HepG2 (cell line): ENCODE data around the gene STXBP2. TPM values are rescaled to one million over a fixed set of nuclear protein-coding genes. Genes with fewer than 3 reads are reported as not detected.
A peak's percentile ranks its signal among the peaks of the same experiment; 100 is the strongest.

Experiments
- FOXK2 ChIP-seq: fragments of 450-650 bp; IDR thresholded peaks from 2 replicates; pipeline ENCODE4 v1.6.1; 2016
- HNRNPUL1 ChIP-seq: fragments of 200-400 bp; formaldehyde crosslinking; IDR thresholded peaks from 2 replicates; pipeline ENCODE4 v1.6.1; 2017; ENCODE audit warnings: low read depth, mild to moderate bottlenecking, low read length, moderate library complexity
- NFKB2 ChIP-seq: sonication (generic); formaldehyde crosslinking; IDR thresholded peaks from 2 replicates; pipeline ENCODE4 v1.4.0; 2020; ENCODE audit warnings: missing genetic modification reagents, borderline replicate concordance
- NR2C2 ChIP-seq: sonication (generic); formaldehyde crosslinking; IDR thresholded peaks from 2 replicates; pipeline ENCODE4 v1.4.0; 2020; ENCODE audit warnings: missing genetic modification reagents, mild to moderate bottlenecking, moderate library complexity, borderline replicate concordance
- SALL2 ChIP-seq: sonication (generic); formaldehyde crosslinking; IDR thresholded peaks from 2 replicates; pipeline ENCODE4 v1.8.1; 2023; ENCODE audit warnings: mild to moderate bottlenecking, missing genetic modification reagents, inconsistent platforms
- SIN3A ChIP-seq: IDR thresholded peaks from 2 replicates; pipeline ENCODE4 v1.6.1; 2011; ENCODE audit warnings: low read depth, mild to moderate bottlenecking, control low read depth, low read length, borderline replicate concordance
- SP4 ChIP-seq: sonication (generic); formaldehyde crosslinking; IDR thresholded peaks from 2 replicates; pipeline ENCODE4 v1.8.1; 2023; ENCODE audit warnings: mild to moderate bottlenecking, missing genetic modification reagents
- U2AF1 ChIP-seq: fragments of 200-400 bp; formaldehyde crosslinking; optimal IDR thresholded peaks from 2 replicates; pipeline ENCODE3; 2017; ENCODE audit warnings: mild to moderate bottlenecking, low read depth, low read length
- ZBTB21 ChIP-seq: sonication (generic); formaldehyde crosslinking; IDR thresholded peaks from 2 replicates; pipeline ENCODE4 v1.4.0; 2020; ENCODE audit warnings: missing genetic modification reagents
- ZNF232 ChIP-seq: sonication (generic); formaldehyde crosslinking; IDR thresholded peaks from 2 replicates; pipeline ENCODE4 v1.4.0; 2020; ENCODE audit warnings: missing genetic modification reagents, borderline replicate concordance
- ZNF33A ChIP-seq: sonication (generic); formaldehyde crosslinking; IDR thresholded peaks from 2 replicates; pipeline ENCODE4 v1.5.1; 2020; ENCODE audit warnings: missing genetic modification reagents, mild to moderate bottlenecking, moderate library complexity, borderline replicate concordance
- ZNF530 ChIP-seq: sonication (generic); formaldehyde crosslinking; IDR thresholded peaks from 2 replicates; pipeline ENCODE4 v1.5.0; 2020; ENCODE audit warnings: low read depth, mild to moderate bottlenecking, missing genetic modification reagents
- polyA plus RNA-seq, 8 experiments: library from polyadenylated mRNA; depleted of rRNA in 3 of 8; stranded (reverse) in 7 of 8; unstranded in 1 of 8; fragments of >200 nt; fragmentation: Illumina TruSeq in 4 of 8; extraction: Trizol in 4 of 8; gene quantifications; 2 replicates each; pipeline versions ENCODE4 v1.2.1 to v1.2.3, GENCODE V29; 2011 to 2016; ENCODE audit warnings: low read depth in 4 of 8, missing spikeins in 1 of 8, mixed read lengths in 1 of 8; ENCODE audit not compliant: insufficient read depth in 1 of 8
- total RNA-seq, 5 experiments: library from RNA; depleted of rRNA; stranded (reverse); fragments of >200 nt; fragmentation: Illumina TruSeq; extraction: Trizol; gene quantifications; 2 replicates each; pipeline ENCODE4 v1.2.3, GENCODE V29; 2016; ENCODE audit warnings: low read depth in 1 of 5
- TF ChIP-seq, protein P1 (sequence below): sonication (generic); formaldehyde crosslinking; IDR thresholded peaks from 2 replicates; pipeline ENCODE4 v1.5.0; 2020; ENCODE audit warnings: missing genetic modification reagents
- TF ChIP-seq, protein P2 (sequence below), 2 experiments: sonication (generic) in 1 of 2; formaldehyde crosslinking in 1 of 2; IDR thresholded peaks; 2 replicates each; pipeline versions ENCODE4 v1.4.0 to v1.6.1; 2018 to 2020; ENCODE audit warnings: missing genetic modification reagents in 2 of 2, borderline replicate concordance in 1 of 2, low read depth in 1 of 2, mild to moderate bottlenecking in 1 of 2, missing biosample characterization in 1 of 2
- TF ChIP-seq, protein P3 (sequence below): sonication (generic); formaldehyde crosslinking; conservative IDR thresholded peaks from 2 replicates; pipeline ENCODE4 v1.8.0; 2022; ENCODE audit warnings: mild to moderate bottlenecking, moderate library complexity, missing genetic modification reagents
- TF ChIP-seq, protein P4 (sequence below): sonication (generic); formaldehyde crosslinking; IDR thresholded peaks from 2 replicates; pipeline ENCODE4 v1.5.0; 2020; ENCODE audit warnings: mild to moderate bottlenecking, missing genetic modification reagents
- TF ChIP-seq, protein P5 (sequence below): IDR thresholded peaks from 2 replicates; pipeline ENCODE4 v1.6.1; 2016

Gene STXBP2
- total and polyA plus RNA-seq, 2 of the 13 experiments (the other 11 are each of a cell fraction or from before 2014, with no cell fraction given): 22.8 to 40.1 TPM

DNA sequence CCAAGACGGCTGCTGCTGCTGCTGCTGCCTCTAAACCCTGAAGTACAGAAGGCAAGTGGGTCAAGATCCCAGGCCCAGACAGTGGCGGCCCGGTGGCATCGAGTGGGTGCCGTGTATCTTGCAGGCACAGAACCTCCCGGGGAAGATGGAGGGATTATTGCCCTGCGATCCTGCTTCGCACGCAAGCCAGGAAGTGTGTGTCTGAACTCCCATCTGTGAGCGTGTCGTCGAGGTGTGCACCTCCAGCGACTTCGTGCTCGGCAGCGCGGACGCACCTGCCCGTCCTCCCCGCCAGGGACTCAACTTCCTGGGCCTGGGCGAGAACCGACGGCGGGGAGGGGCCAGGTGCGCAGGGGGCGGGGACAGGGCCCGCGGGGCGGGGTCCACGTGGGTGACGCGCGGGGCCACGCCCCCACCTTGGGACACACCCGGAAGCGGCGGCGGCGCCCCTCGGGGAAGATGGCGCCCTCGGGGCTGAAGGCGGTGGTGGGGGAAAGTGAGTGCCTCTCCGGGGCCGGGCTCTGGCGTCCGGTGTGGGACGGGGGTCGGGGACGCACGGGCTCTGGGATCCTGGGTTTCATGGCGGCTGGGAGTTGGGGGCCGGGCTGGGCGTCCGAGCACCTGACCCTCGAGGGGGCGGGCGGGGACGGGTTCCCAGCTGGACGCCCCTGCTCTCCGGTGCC, at the start of gene STXBP2 (continued):
- TF ChIP-seq SALL2 (CRISPR knock-in tag) (0 out of 2 replicates have a peak, but pooled peaks have one; percentile 65), SP4 (peak; percentile 82), ZNF232 (CRISPR knock-in tag) (peak; percentile 66; the same call in 1 of the 2 replicates), NFKB2 (0 out of 2 replicates have a peak, but pooled peaks have one; percentile 74), ZBTB21 (CRISPR knock-in tag) (no peak), FOXK2 (no peak), SIN3A (peak; percentile 64; the same call in 1 of the 2 replicates), ZNF530 (CRISPR knock-in tag) (no peak), ZNF33A (CRISPR knock-in tag) (no peak), HNRNPUL1 (no peak), U2AF1 (no peak), NR2C2 (CRISPR knock-in tag) (no peak)
- TF ChIP-seq, protein P1, sequence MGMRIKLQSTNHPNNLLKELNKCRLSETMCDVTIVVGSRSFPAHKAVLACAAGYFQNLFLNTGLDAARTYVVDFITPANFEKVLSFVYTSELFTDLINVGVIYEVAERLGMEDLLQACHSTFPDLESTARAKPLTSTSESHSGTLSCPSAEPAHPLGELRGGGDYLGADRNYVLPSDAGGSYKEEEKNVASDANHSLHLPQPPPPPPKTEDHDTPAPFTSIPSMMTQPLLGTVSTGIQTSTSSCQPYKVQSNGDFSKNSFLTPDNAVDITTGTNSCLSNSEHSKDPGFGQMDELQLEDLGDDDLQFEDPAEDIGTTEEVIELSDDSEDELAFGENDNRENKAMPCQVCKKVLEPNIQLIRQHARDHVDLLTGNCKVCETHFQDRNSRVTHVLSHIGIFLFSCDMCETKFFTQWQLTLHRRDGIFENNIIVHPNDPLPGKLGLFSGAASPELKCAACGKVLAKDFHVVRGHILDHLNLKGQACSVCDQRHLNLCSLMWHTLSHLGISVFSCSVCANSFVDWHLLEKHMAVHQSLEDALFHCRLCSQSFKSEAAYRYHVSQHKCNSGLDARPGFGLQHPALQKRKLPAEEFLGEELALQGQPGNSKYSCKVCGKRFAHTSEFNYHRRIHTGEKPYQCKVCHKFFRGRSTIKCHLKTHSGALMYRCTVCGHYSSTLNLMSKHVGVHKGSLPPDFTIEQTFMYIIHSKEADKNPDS (CRISPR knock-in tag): no peak
- TF ChIP-seq, protein P2, sequence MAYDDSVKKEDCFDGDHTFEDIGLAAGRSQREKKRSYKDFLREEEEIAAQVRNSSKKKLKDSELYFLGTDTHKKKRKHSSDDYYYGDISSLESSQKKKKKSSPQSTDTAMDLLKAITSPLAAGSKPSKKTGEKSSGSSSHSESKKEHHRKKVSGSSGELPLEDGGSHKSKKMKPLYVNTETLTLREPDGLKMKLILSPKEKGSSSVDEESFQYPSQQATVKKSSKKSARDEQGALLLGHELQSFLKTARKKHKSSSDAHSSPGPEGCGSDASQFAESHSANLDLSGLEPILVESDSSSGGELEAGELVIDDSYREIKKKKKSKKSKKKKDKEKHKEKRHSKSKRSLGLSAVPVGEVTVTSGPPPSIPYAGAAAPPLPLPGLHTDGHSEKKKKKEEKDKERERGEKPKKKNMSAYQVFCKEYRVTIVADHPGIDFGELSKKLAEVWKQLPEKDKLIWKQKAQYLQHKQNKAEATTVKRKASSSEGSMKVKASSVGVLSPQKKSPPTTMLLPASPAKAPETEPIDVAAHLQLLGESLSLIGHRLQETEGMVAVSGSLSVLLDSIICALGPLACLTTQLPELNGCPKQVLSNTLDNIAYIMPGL (CRISPR knock-in tag; IDR thresholded peaks at IDR 0.05; ENCODE audit: borderline replicate concordance in 1 of 2, low read depth in 1 of 2): peak; percentile 53 to 68; a peak in 3 of 4 replicates
- TF ChIP-seq, protein P3, sequence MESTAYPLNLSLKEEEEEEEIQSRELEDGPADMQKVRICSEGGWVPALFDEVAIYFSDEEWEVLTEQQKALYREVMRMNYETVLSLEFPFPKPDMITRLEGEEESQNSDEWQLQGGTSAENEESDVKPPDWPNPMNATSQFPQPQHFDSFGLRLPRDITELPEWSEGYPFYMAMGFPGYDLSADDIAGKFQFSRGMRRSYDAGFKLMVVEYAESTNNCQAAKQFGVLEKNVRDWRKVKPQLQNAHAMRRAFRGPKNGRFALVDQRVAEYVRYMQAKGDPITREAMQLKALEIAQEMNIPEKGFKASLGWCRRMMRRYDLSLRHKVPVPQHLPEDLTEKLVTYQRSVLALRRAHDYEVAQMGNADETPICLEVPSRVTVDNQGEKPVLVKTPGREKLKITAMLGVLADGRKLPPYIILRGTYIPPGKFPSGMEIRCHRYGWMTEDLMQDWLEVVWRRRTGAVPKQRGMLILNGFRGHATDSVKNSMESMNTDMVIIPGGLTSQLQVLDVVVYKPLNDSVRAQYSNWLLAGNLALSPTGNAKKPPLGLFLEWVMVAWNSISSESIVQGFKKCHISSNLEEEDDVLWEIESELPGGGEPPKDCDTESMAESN: no peak
- TF ChIP-seq, protein P4, sequence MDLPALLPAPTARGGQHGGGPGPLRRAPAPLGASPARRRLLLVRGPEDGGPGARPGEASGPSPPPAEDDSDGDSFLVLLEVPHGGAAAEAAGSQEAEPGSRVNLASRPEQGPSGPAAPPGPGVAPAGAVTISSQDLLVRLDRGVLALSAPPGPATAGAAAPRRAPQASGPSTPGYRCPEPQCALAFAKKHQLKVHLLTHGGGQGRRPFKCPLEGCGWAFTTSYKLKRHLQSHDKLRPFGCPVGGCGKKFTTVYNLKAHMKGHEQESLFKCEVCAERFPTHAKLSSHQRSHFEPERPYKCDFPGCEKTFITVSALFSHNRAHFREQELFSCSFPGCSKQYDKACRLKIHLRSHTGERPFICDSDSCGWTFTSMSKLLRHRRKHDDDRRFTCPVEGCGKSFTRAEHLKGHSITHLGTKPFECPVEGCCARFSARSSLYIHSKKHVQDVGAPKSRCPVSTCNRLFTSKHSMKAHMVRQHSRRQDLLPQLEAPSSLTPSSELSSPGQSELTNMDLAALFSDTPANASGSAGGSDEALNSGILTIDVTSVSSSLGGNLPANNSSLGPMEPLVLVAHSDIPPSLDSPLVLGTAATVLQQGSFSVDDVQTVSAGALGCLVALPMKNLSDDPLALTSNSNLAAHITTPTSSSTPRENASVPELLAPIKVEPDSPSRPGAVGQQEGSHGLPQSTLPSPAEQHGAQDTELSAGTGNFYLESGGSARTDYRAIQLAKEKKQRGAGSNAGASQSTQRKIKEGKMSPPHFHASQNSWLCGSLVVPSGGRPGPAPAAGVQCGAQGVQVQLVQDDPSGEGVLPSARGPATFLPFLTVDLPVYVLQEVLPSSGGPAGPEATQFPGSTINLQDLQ (CRISPR knock-in tag): 0 out of 2 replicates have a peak, but pooled peaks have one; percentile 37
- TF ChIP-seq, protein P5, sequence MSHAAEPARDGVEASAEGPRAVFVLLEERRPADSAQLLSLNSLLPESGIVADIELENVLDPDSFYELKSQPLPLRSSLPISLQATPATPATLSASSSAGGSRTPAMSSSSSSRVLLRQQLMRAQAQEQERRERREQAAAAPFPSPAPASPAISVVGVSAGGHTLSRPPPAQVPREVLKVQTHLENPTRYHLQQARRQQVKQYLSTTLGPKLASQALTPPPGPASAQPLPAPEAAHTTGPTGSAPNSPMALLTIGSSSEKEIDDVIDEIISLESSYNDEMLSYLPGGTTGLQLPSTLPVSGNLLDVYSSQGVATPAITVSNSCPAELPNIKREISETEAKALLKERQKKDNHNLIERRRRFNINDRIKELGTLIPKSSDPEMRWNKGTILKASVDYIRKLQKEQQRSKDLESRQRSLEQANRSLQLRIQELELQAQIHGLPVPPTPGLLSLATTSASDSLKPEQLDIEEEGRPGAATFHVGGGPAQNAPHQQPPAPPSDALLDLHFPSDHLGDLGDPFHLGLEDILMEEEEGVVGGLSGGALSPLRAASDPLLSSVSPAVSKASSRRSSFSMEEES (CRISPR knock-in tag): peak; percentile 39; the same call in 1 of the 2 replicates
